ENCODE measurements around the gene EFEMP1. TPM values are rescaled to one million over a fixed set of nuclear protein-coding genes. Genes with fewer than 3 reads are reported as not detected.

EFEMP1 gene
- total RNA-seq, 2 donors from 2014 or later = 25.1 to 129 TPM

- ATAC-seq = peak; percentile 11
Measured at GRCh38 chr2:55965966-55966365, 42.4 kb upstream of the EFEMP1 start.

GRCh38 chr2:55965276-55965675 lies 41.7 kb upstream of the EFEMP1 start:
- WGBS, 2 donors = 55% methylated on average over 2 of the region's 2 CpGs; no CpG with 5 or more reads in 1 of the 2 donors
- H3K9me3 ChIP-seq = no peaks in the 10 kb centered on the region
- intact Hi-C loops (cut with DNase I) = loop anchor here (10.0 kb wide), 1 partner anchor 170 kb away; no protein-coding TSS in a partner anchor
- ATAC-seq (no peak), DNase-seq (no peak)
- H3K27me3 ChIP-seq = no peaks in the 10 kb centered on the region
- peaks cover 21% of the 10 kb centered on the region for H3K4me1 ChIP-seq
- TF ChIP-seq CTCF (IDR thresholded peaks at IDR 0.05) (no peak), POLR2A (IDR thresholded peaks at IDR 0.05) (no peak)
- no peaks in the 10 kb centered on the region for H3K36me3 ChIP-seq (replicated peaks in 1 of 2; ENCODE audit: insufficient read depth in 1 of 2, low read depth in 2 of 2)
- peak overlapping the region in 2 of 4 donors; percentile 59 to 63 for H3K27ac ChIP-seq
- no peak overlapping the region for H3K4me3 ChIP-seq

More at GRCh38 chr2:55965966-55966365, 42.4 kb upstream of the EFEMP1 start:
- no peak overlapping the region for H3K4me3 ChIP-seq
- no peaks in the 10 kb centered on the region for H3K27me3 ChIP-seq
- DNase-seq = no peak
- H3K36me3 ChIP-seq (replicated peaks in 1 of 2; ENCODE audit: insufficient read depth in 1 of 2, low read depth in 2 of 2) = no peaks in the 10 kb centered on the region
- TF ChIP-seq CTCF (IDR thresholded peaks at IDR 0.05) (no peak), POLR2A (IDR thresholded peaks at IDR 0.05) (no peak)
- peaks cover 21% of the 10 kb centered on the region for H3K4me1 ChIP-seq
- H3K9me3 ChIP-seq = no peaks in the 10 kb centered on the region
- intact Hi-C loops (cut with DNase I) = loop anchor here (10.0 kb wide), 1 partner anchor 169 kb away; no protein-coding TSS in a partner anchor
- H3K27ac ChIP-seq = peak overlapping the region in 3 of 4 donors; percentile 59 to 63 (median 61)
- 19 to 24% methylated on average over 3 of the region's 3 CpGs for WGBS, 2 donors

GRCh38 chr2:55962915-55963314 lies 39.3 kb upstream of the EFEMP1 start:
- intact Hi-C loops (cut with DNase I) = loop anchor here (10.0 kb wide), 1 partner anchor 172 kb away; no protein-coding TSS in a partner anchor
- 62 to 66% methylated on average over 3 of the region's 3 CpGs for WGBS, 2 donors
- no peak for TF ChIP-seq POLR2A (IDR thresholded peaks at IDR 0.05)
- no peak for TF ChIP-seq CTCF (IDR thresholded peaks at IDR 0.05)
- Histone ChIP-seq H3K27ac (no peak overlapping the region), H3K9me3 (no peaks in the 10 kb centered on the region), H3K4me3 (no peak overlapping the region), H3K36me3 (replicated peaks in 1 of 2; ENCODE audit: insufficient read depth in 1 of 2, low read depth in 2 of 2) (no peaks in the 10 kb centered on the region), H3K27me3 (no peaks in the 10 kb centered on the region), H3K4me1 (peaks cover 26% of the 10 kb centered on the region)
- no peak for ATAC-seq
- DNase-seq = no peak

- TF ChIP-seq CTCF (IDR thresholded peaks at IDR 0.05) (peak; percentile 28 to 61 (median 58)), POLR2A (IDR thresholded peaks at IDR 0.05) (no peak)
- no peaks in the 10 kb centered on the region for H3K27me3 ChIP-seq
- DNase-seq (peak in 2 of 4 donors; percentile 33 to 47), ATAC-seq (peak; percentile 42)
- H3K9me3 ChIP-seq = no peaks in the 10 kb centered on the region
- H3K27ac ChIP-seq = no peak overlapping the region
- intact Hi-C loops (cut with DNase I) = loop anchor here (10.0 kb wide), 1 partner anchor 173 kb away; no protein-coding TSS in a partner anchor
- H3K4me3 ChIP-seq = no peak overlapping the region
- WGBS, 2 donors = 11 to 15% methylated on average over 3 of the region's 3 CpGs
- H3K4me1 ChIP-seq = peaks cover 27% of the 10 kb centered on the region
- H3K36me3 ChIP-seq (replicated peaks in 1 of 2; ENCODE audit: insufficient read depth in 1 of 2, low read depth in 2 of 2) = no peaks in the 10 kb centered on the region
Measured at GRCh38 chr2:55961318-55961911, 37.8 kb upstream of the EFEMP1 start.
